Activated CD8-positive, alpha-beta T cell treated with anti-CD3 and anti-CD28 coated beads for 36 hours (primary cell): ENCODE data around the gene FIBCD1. TPM values are rescaled to one million over a fixed set of nuclear protein-coding genes. Genes with fewer than 3 reads are reported as not detected.

Experiments used
- ATAC-seq: fragments of 200-7000 bp; cut with Tn5 transposase; one replicate; pipeline ENCODE4 v1.10.0; 2021; ENCODE audit warnings: mild to moderate bottlenecking, moderate library complexity
- CTCF ChIA-PET: fragments of 350-600 bp; sonication (Branson Sonifier 250); formaldehyde crosslinking; loops from one replicate; lab custom pipeline; 2021; ENCODE audit warnings: antibody characterized with exemption; lab: Charles Lee
- POLR2A ChIA-PET: fragments of 350-600 bp; sonication (Branson Sonifier 250); formaldehyde crosslinking; loops from one replicate; lab custom pipeline; 2021; ENCODE audit warnings: antibody characterized with exemption; lab: Charles Lee
- DNase-seq: peaks from one replicate; pipeline ENCODE4 v3.0.0-alpha.2; 2020
- H3K27ac Mint-ChIP-seq: one replicate; pipeline ENCODE4 v1.8.0; 2021; ENCODE audit warnings: mild to moderate bottlenecking, mixed read lengths
- H3K27me3 Mint-ChIP-seq: one replicate; pipeline ENCODE4 v1.8.0; 2021; ENCODE audit warnings: mixed read lengths
- H3K36me3 Mint-ChIP-seq: one replicate; pipeline ENCODE4 v1.8.0; 2021; ENCODE audit warnings: low read depth, mixed read lengths
- H3K4me1 Mint-ChIP-seq: one replicate; pipeline ENCODE4 v1.8.0; 2021; ENCODE audit warnings: low read depth, mixed read lengths
- H3K4me3 Mint-ChIP-seq: one replicate; pipeline ENCODE4 v1.8.0; 2021; ENCODE audit warnings: mild to moderate bottlenecking, moderate library complexity, mixed read lengths
- H3K9me3 Mint-ChIP-seq: one replicate; pipeline ENCODE4 v1.8.0; 2021; ENCODE audit warnings: mixed read lengths
- intact Hi-C: fragments of 100-400 bp; cut with micrococcal nuclease; formaldehyde crosslinking; loops from one replicate; pipeline ENCODE4 v1.10.0; 2022
- total RNA-seq, 2 experiments: library from RNA; stranded (reverse); gene quantifications; one replicate each; pipeline ENCODE4 v1.2.3, GENCODE V29; 2021
- TF ChIP-seq, protein P1 (sequence below): fragments of 200-600 bp; IDR thresholded peaks from one replicate; pipeline ENCODE4 v1.8.0; 2022; ENCODE audit warnings: antibody characterized with exemption, mild to moderate bottlenecking

The FIBCD1 gene
- total RNA-seq, 2 experiments from 2014 or later: not detected

DNA sequence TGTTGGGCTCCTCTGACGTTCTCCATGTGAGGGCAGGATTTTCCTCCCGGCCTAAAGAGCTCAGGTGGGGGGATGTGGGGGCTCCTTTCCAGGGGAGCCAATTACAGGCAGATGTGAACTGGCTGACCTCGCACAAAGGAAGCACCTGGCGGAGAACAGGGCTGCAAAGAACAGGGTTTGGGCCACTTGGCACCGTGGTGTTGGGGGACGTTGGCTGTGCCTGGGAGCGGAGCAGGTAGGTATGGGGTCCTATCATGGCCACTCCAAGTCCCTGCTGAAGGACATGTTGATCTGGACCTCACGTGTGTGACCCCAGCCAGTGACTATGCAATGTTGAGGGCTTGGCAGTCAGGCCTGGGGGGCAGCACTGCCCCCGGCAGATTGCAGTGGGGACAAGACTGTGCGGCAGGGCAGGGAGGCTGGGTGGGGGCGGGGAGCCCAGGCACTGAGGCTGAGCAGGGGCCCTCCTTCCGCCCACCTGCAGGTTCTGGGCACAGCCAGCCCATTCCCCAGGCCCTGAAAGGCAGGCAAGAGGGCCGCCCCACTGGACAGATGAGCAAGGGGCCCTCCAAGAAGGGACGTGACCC, 19.4 kb downstream of the FIBCD1 start:
- no peak overlapping the region for H3K4me3 Mint-ChIP-seq
- no peak for ATAC-seq

DNA sequence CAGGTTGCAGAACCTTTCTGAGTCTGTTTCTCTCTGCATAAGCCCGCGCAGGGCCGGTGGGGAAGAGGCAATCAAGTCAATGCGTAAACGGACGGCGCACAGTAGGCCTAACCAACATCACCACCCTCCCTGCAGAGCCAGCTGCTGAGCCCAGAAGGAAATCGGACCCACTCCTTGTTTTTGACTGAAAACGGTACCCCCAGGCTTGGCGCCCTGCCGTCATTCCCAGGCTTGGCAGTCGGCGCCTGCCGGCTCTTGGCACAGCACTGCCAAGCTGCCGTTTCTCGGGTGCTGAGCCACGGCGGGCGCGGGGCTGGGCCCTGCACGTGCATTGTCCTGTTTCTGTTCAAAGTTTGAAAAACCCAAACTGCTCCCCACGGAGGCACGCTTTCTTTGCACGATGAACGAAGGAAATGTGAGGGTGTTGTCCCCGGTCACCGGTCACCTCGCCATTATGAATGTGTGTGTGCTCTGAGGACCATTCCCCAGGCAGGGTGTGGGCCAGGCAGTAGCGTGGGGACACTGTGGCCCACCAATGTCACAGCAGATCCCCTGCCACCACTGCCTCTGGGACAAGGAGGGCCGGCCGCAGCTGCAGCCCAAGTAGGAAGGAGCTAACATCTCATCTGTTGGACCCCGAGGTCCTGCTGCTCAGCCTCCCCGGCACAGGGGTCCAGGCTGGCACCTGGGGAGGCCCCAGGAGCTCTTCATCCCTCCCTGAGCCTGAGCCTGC, 20.1 kb downstream of the FIBCD1 start:
- Mint-ChIP-seq H3K4me1 (no peaks in the 10 kb centered on the region), H3K36me3 (no peaks in the 10 kb centered on the region), H3K27me3 (peaks cover 4% of the 10 kb centered on the region), H3K9me3 (no peaks in the 10 kb centered on the region), H3K27ac (no peak overlapping the region), H3K4me3 (no peak overlapping the region)
- ChIA-PET CTCF (no interaction called here), POLR2A (no interaction called here)
- TF ChIP-seq, protein P1, sequence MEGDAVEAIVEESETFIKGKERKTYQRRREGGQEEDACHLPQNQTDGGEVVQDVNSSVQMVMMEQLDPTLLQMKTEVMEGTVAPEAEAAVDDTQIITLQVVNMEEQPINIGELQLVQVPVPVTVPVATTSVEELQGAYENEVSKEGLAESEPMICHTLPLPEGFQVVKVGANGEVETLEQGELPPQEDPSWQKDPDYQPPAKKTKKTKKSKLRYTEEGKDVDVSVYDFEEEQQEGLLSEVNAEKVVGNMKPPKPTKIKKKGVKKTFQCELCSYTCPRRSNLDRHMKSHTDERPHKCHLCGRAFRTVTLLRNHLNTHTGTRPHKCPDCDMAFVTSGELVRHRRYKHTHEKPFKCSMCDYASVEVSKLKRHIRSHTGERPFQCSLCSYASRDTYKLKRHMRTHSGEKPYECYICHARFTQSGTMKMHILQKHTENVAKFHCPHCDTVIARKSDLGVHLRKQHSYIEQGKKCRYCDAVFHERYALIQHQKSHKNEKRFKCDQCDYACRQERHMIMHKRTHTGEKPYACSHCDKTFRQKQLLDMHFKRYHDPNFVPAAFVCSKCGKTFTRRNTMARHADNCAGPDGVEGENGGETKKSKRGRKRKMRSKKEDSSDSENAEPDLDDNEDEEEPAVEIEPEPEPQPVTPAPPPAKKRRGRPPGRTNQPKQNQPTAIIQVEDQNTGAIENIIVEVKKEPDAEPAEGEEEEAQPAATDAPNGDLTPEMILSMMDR: no peak
- DNase-seq (no peak), ATAC-seq (no peak)
- intact Hi-C loops: no loop called here

More for the DNA sequence above, 19.4 kb downstream of the FIBCD1 start:
- H3K27ac Mint-ChIP-seq: no peak overlapping the region
- TF ChIP-seq, protein P1: no peak
- peaks cover 4% of the 10 kb centered on the region for H3K27me3 Mint-ChIP-seq
- intact Hi-C loops: no loop called here
- POLR2A ChIA-PET: no interaction called here
- no peak for DNase-seq
- CTCF ChIA-PET: no interaction called here
- no peaks in the 10 kb centered on the region for H3K36me3 Mint-ChIP-seq
- H3K9me3 Mint-ChIP-seq: no peaks in the 10 kb centered on the region
- no peaks in the 10 kb centered on the region for H3K4me1 Mint-ChIP-seq

DNA sequence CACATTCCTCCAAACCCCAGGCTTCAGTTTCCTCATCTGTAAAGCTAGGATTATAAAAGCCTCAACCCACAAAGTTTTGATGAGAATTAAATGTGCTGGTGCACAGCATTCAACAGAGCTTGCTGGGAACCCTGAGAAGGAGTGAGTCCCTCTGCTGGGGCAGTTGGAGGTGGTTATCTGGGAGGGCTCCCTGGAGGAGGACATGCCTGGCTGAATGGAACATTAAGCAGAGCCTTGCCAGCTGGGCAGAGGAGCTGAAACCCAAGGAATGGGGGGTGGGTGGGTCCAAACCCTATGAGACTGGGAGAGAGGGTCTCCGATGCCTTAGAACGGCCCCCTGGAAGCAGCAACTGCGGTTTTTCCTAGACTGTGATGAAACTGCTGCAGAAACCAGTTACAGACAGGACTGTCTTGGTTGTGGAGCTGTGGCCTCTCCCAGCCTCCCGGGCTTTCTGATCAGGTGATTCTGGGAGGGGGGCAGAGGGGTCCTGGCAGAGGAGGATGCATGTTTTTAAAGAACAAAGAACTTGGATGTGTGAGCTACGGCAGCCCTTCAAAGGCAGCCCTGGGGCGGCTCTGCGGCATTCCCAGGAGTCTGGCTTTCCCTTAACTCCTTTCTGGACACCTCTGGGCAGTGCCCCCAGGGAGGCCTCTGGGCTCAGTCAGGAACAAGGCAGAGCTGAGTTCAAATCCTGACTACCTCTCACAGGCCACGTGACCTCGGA, 20.8 kb downstream of the FIBCD1 start:
- intact Hi-C loops: no loop called here
- DNase-seq (no peak), ATAC-seq (no peak)
- Mint-ChIP-seq H3K36me3 (no peaks in the 10 kb centered on the region), H3K4me3 (no peak overlapping the region), H3K27me3 (peaks cover 4% of the 10 kb centered on the region), H3K4me1 (no peaks in the 10 kb centered on the region), H3K9me3 (no peaks in the 10 kb centered on the region), H3K27ac (no peak overlapping the region)
- ChIA-PET CTCF (no interaction called here), POLR2A (no interaction called here)
- TF ChIP-seq, protein P1: no peak

DNA sequence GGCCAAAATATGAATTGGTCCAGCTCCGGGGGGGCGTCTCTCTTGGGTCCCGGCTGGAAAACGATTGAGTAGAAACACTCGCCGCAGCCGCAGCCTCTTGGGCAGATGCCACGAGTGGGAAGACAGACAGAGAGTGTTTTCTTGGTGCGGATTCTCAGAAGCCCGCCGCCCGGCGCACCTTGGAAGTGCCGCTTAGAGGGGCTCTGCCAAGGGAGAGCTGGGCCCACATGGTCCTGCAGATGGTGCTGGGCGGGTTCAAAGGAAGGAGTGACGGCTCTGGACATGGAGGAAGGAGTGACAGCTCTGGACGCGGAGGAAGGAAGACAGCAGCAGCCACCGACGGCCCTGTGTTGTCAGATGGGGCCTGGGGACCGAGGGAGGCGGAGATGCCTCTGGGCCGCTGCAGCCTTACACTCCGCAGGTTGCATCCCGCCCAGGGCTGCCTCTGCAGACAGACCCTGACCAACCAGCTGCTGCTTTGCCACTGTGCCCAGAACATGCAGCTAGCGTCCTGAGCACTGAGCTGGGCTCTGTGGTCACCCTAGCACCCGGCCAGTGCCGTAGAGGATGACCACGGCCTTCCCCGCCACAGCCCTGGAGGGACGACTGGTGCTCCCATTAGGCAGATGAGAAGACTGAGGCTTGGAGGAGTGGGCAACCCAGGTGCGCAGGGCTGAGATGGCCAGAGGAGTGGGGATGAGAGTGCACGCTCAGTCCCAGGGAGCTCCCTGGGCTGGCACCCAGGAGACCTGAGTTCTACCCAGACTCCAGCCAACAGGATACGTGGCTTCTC, 21.7 kb downstream of the FIBCD1 start:
- ATAC-seq: no peak
- ChIA-PET POLR2A (no interaction called here), CTCF (no interaction called here)
- TF ChIP-seq, protein P1: no peak
- Mint-ChIP-seq H3K9me3 (no peaks in the 10 kb centered on the region), H3K27me3 (peaks cover under 1% of the 10 kb centered on the region), H3K36me3 (no peaks in the 10 kb centered on the region), H3K27ac (no peak overlapping the region), H3K4me1 (no peaks in the 10 kb centered on the region), H3K4me3 (no peak overlapping the region)
- no peak for DNase-seq
- intact Hi-C loops: no loop called here
